Measurements from ENCODE around the gene ARID1B.

Gene ARID1B

DNA sequence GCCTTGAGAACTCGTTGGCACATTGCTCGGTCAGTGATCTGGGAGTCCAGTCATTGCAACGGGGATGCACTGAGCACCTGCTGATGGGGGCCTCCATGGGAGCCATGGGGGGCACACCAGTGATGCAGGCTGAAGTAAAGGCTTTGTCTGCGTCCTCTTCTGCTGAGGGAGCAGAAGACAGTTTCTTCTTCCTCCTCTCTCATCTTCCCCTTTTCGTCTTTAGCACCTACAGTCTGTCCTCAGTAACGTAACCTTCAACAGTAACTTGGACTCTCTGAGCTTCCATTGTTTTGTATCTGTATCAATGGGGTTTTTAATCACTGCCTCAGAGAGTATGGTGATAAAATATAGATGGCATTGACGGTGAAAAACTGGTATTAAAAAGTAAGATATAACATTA is 306.2 kb downstream of the ARID1B start:
- Histone ChIP-seq H3K27me3 (ENCODE audit: control insufficient read depth, insufficient read depth, low read length) (no peaks in the 10 kb centered on the region), H3K9ac (ENCODE audit: low read length) (no peak overlapping the region), H3K4me3 (ENCODE audit: low read length) (no peak overlapping the region), H3K4me1 (ENCODE audit: control insufficient read depth, insufficient read depth, low read length) (no peaks in the 10 kb centered on the region), H3K36me3 (ENCODE audit: control insufficient read depth, insufficient read depth, low read length) (peaks cover 4% of the 10 kb centered on the region), H3K27ac (ENCODE audit: low read depth, low read length) (no peak overlapping the region)

DNA sequence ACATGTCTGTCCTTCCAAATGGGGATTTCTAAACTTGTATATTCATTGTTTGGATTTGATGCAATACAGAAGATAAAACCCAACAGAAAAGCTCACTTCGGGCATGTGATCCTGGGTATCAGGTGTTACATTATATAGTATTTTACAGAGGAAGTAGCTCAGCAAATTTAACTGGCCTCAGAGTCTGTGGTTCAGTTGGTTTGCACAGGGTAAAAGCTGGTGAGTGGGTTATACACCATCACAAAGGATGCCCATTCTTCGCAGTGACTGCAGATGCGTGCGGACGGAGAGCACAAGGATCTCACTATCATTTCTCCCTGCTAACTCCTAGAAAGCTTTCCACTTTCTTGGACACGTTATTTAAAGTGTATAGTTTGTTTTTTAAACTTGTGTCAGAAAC is 309.5 kb downstream of the ARID1B start:
- Histone ChIP-seq H3K4me3 (ENCODE audit: low read length) (no peak overlapping the region), H3K36me3 (ENCODE audit: control insufficient read depth, insufficient read depth, low read length) (peaks cover 4% of the 10 kb centered on the region), H3K4me1 (ENCODE audit: control insufficient read depth, insufficient read depth, low read length) (peaks cover 4% of the 10 kb centered on the region), H3K27ac (ENCODE audit: low read depth, low read length) (no peak overlapping the region), H3K27me3 (ENCODE audit: control insufficient read depth, insufficient read depth, low read length) (no peaks in the 10 kb centered on the region), H3K9ac (ENCODE audit: low read length) (no peak overlapping the region)

DNA sequence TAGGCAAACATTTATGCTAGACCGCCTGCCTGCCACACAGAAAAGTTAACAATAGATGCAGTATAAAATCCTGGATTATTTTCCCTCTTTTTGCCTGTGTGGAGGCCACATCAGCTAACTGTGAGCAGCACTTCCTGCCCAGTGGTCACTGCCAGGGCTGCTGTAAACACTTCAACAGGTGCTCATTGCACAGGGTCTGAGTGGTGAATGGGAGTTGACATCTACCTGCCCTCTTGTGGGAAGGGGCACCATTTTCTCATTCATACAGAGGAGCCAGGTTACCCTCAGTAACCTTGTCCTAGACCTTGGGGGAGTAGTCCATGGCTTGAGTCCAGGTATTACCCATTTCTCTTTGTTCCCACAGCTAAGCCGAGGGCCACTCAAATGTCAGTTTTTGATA is 310.8 kb downstream of the ARID1B start:
- Histone ChIP-seq H3K36me3 (ENCODE audit: control insufficient read depth, insufficient read depth, low read length) (peaks cover 4% of the 10 kb centered on the region), H3K9ac (ENCODE audit: low read length) (no peak overlapping the region), H3K4me1 (ENCODE audit: control insufficient read depth, insufficient read depth, low read length) (peaks cover 4% of the 10 kb centered on the region), H3K4me3 (ENCODE audit: low read length) (no peak overlapping the region), H3K27ac (ENCODE audit: low read depth, low read length) (no peak overlapping the region), H3K27me3 (ENCODE audit: control insufficient read depth, insufficient read depth, low read length) (no peaks in the 10 kb centered on the region)

DNA sequence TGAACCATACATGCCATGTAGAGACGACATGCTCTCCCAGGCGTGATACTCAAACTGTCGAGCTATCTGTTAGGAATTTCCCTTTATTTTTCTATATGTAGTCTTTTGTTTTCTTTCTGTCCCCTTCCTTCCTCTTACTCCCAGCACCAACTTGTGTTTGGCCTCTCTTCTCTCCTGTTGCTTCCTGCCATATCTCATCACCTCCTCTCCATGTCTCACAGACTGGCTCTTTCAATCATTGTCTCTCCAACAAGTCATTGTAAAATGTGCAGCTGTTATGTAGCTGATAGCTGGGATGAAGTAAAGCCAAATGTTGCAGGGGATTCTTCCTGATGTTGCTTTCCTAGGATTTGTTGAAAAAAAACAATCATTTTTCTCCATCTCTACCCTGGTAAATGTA is 311.7 kb downstream of the ARID1B start:
- Histone ChIP-seq H3K4me1 (ENCODE audit: control insufficient read depth, insufficient read depth, low read length) (peaks cover 4% of the 10 kb centered on the region), H3K27ac (ENCODE audit: low read depth, low read length) (no peak overlapping the region)

DNA sequence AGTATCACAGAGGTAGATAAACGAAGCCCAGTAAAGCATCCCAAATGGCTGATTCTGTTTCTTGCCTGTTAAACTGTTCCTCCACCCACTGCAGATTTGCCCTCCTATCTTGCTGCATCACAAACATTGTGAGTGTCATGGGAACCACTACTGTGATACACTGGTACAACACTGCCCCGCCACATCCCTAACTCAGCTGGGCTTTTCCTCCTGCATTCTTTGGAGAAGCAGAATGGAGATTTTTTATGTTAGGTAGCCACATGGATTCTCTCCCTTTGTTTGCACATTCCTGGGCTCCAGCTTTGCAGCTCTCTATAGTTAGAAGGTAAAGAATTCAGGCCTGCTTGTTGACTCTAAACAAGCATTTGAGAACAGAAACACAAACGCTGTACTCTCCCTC is 312.1 kb downstream of the ARID1B start:
- H3K4me1 ChIP-seq (ENCODE audit: control insufficient read depth, insufficient read depth, low read length): peaks cover 4% of the 10 kb centered on the region
- H3K36me3 ChIP-seq (ENCODE audit: control insufficient read depth, insufficient read depth, low read length): peaks cover 4% of the 10 kb centered on the region
- H3K9ac ChIP-seq (ENCODE audit: low read length): no peak overlapping the region
- no peak overlapping the region for H3K4me3 ChIP-seq (ENCODE audit: low read length)
- H3K27me3 ChIP-seq (ENCODE audit: control insufficient read depth, insufficient read depth, low read length): no peaks in the 10 kb centered on the region
- H3K27ac ChIP-seq (ENCODE audit: low read depth, low read length): no peak overlapping the region

More for the DNA sequence above, 311.7 kb downstream of the ARID1B start:
- peaks cover 4% of the 10 kb centered on the region for H3K36me3 ChIP-seq (ENCODE audit: control insufficient read depth, insufficient read depth, low read length)
- H3K27me3 ChIP-seq (ENCODE audit: control insufficient read depth, insufficient read depth, low read length): no peaks in the 10 kb centered on the region
- H3K4me3 ChIP-seq (ENCODE audit: low read length): no peak overlapping the region
- no peak overlapping the region for H3K9ac ChIP-seq (ENCODE audit: low read length)

DNA sequence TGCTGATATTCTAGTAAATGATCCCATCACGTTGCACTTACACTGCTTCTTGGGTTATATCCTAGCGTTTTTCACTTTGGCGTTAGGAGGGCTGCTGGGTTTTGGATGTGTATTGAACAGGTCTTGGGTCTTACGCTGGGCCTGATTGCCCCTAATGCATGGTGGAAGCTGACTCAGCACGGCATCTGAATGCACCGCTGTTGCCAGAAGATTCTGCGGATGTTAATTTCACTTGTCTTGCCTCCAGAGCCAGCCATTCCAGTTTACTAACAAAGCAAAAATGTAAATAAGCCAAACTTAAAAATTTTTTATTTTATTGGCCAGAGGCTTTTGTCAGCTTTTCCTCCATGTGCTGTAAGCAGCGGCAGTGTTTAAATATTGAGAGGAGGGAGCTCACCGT is 312.7 kb downstream of the ARID1B start:
- H3K36me3 ChIP-seq (ENCODE audit: control insufficient read depth, insufficient read depth, low read length): peaks cover 4% of the 10 kb centered on the region
- H3K4me1 ChIP-seq (ENCODE audit: control insufficient read depth, insufficient read depth, low read length): peaks cover 4% of the 10 kb centered on the region
- no peak overlapping the region for H3K4me3 ChIP-seq (ENCODE audit: low read length)
- H3K27ac ChIP-seq (ENCODE audit: low read depth, low read length): no peak overlapping the region
- no peaks in the 10 kb centered on the region for H3K27me3 ChIP-seq (ENCODE audit: control insufficient read depth, insufficient read depth, low read length)
- H3K9ac ChIP-seq (ENCODE audit: low read length): no peak overlapping the region

DNA sequence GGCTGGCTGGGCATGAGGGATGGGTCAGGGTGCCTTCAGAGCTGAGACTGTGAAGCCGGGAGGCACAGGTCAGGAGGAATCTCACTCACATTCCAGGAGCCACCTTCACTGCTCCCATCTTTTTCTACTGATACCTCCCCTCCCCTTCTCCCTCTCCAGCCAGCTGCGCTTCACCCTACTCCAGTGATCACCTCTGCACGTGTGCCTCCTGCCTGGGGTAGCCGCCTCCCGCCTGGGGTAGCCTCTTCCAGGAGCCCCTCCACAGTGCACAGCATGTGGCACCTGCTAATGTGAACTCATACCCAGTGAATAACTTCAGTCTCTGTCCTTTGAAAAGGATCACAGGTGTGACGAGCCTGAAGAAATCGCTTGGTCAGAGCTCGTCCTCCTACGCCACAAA is 313.6 kb downstream of the ARID1B start:
- no peak overlapping the region for H3K27ac ChIP-seq (ENCODE audit: low read depth, low read length)
- H3K4me1 ChIP-seq (ENCODE audit: control insufficient read depth, insufficient read depth, low read length): peaks cover 4% of the 10 kb centered on the region
- no peaks in the 10 kb centered on the region for H3K27me3 ChIP-seq (ENCODE audit: control insufficient read depth, insufficient read depth, low read length)
- no peak overlapping the region for H3K4me3 ChIP-seq (ENCODE audit: low read length)
- H3K9ac ChIP-seq (ENCODE audit: low read length): no peak overlapping the region
- no peaks in the 10 kb centered on the region for H3K36me3 ChIP-seq (ENCODE audit: control insufficient read depth, insufficient read depth, low read length)

DNA sequence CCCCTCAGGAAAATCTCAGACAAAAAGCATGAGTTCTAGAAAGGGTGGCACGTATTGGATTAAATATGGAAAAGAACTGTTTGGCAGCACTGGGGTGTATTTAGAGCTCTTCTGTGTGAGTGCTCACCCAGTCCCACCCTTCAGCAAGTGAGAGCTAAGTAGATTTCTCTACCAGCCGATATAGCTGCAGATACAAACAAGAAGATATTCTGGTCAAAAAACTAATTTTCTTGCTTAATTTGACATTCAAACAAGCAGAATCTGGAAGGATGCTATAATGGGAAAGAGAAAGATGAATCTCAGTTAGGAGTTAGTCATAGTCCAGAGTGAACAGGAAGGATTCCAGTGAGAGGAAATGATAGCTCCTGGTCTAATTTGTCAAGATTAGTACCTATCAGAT is 314.1 kb downstream of the ARID1B start:
- no peak overlapping the region for H3K27ac ChIP-seq (ENCODE audit: low read depth, low read length)
- no peaks in the 10 kb centered on the region for H3K27me3 ChIP-seq (ENCODE audit: control insufficient read depth, insufficient read depth, low read length)
- no peak overlapping the region for H3K9ac ChIP-seq (ENCODE audit: low read length)
- H3K36me3 ChIP-seq (ENCODE audit: control insufficient read depth, insufficient read depth, low read length): no peaks in the 10 kb centered on the region
- peaks cover 4% of the 10 kb centered on the region for H3K4me1 ChIP-seq (ENCODE audit: control insufficient read depth, insufficient read depth, low read length)
- H3K4me3 ChIP-seq (ENCODE audit: low read length): no peak overlapping the region

DNA sequence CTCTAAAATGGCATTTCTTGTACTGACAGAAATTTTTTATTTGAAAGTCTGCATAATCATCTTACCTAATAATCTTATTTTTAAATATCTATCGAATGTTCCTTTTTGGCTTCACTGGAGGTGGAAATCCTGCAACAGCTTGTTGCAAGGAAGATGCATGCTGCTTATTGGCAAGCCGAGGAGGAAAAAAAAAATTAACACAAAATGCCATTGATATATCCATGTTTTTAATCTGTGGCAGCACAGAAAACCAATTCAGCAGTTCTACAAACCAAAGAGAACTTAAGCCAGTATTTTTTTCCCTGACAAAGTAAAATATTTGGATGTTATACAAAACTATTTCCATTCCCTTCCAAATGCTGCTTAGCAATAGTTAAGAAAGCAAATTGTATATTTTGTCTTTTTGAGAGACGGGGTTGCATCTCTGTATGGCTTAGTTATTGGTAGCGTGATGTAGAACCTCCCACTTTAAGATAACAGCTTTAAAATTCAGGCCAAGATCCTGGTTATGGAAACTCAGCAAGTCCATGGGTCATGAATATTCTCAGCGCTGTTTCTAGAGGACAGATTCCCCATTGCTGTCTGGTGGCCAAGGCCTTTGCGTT is 314.8 kb downstream of the ARID1B start:
- no peaks in the 10 kb centered on the region for H3K27me3 ChIP-seq (ENCODE audit: control insufficient read depth, insufficient read depth, low read length)
- H3K4me1 ChIP-seq (ENCODE audit: control insufficient read depth, insufficient read depth, low read length): peaks cover 4% of the 10 kb centered on the region
- H3K27ac ChIP-seq (ENCODE audit: low read depth, low read length): no peak overlapping the region
- H3K9ac ChIP-seq (ENCODE audit: low read length): no peak overlapping the region
- H3K36me3 ChIP-seq (ENCODE audit: control insufficient read depth, insufficient read depth, low read length): no peaks in the 10 kb centered on the region
- no peak overlapping the region for H3K4me3 ChIP-seq (ENCODE audit: low read length)

DNA sequence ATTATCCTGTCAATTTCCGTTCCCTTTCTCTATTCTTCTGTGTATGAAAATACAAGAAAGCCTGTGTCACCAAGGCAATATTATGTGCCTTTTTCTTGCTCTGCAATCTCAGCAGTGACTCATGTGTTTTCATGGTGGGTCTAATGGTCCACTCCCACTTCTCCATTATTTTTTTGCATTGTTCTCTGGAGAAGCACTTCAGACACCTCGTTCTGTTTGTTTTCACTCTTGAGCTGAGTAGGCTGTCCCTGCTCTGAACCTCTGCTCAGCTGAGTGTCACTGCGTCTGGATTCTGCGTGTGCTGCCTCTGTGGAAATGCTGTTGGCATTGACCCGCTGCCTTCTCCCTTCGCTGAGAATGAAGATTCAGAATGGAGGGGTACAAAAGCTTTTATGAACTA is 315.6 kb downstream of the ARID1B start:
- Histone ChIP-seq H3K9ac (ENCODE audit: low read length) (no peak overlapping the region), H3K27me3 (ENCODE audit: control insufficient read depth, insufficient read depth, low read length) (no peaks in the 10 kb centered on the region), H3K4me3 (ENCODE audit: low read length) (no peak overlapping the region), H3K27ac (ENCODE audit: low read depth, low read length) (no peak overlapping the region), H3K36me3 (ENCODE audit: control insufficient read depth, insufficient read depth, low read length) (no peaks in the 10 kb centered on the region), H3K4me1 (ENCODE audit: control insufficient read depth, insufficient read depth, low read length) (peaks cover 4% of the 10 kb centered on the region)

DNA sequence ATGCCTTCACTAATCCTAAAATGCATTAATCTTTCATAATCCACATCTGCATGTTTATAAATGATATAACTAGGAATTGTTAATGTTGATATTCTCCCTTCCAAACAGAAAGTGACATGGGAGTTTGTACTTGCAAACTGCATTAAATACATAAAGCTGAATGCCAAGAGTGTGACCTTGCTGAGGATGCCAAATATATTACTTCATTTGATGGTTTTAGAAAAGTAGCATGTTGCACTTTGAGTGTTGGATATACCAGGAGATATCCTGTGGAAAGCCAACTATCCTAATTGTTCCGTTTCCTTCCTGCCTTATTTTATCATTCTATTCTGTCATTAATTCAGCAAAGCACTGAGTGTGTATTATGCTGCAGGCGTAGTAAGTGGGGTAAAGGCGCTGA is 316.4 kb downstream of the ARID1B start:
- H3K27ac ChIP-seq (ENCODE audit: low read depth, low read length): no peak overlapping the region
- H3K27me3 ChIP-seq (ENCODE audit: control insufficient read depth, insufficient read depth, low read length): no peaks in the 10 kb centered on the region
- peaks cover 4% of the 10 kb centered on the region for H3K4me1 ChIP-seq (ENCODE audit: control insufficient read depth, insufficient read depth, low read length)
- no peaks in the 10 kb centered on the region for H3K36me3 ChIP-seq (ENCODE audit: control insufficient read depth, insufficient read depth, low read length)
- H3K4me3 ChIP-seq (ENCODE audit: low read length): no peak overlapping the region
- H3K9ac ChIP-seq (ENCODE audit: low read length): no peak overlapping the region

DNA sequence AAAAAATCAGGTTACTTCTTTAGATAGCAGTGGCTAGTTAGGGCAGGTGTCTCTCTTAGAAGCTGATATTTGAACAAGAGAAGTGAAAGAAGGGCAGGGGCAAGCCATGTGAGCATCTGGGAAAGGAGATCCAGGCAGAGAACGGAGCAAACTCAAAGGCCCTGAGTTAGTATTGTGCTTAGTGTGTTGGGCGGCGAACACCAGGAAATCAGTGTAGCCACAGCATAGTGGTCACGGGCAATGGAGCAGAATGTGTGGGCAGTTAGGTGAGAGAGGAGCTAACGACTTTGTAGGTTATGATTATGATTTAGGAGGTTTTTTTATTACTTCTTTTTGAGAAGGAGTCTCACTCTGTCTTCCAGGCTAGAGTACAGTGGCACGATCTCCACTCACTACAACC is 316.9 kb downstream of the ARID1B start:
- peaks cover 4% of the 10 kb centered on the region for H3K4me1 ChIP-seq (ENCODE audit: control insufficient read depth, insufficient read depth, low read length)
- no peak overlapping the region for H3K27ac ChIP-seq (ENCODE audit: low read depth, low read length)
- no peak overlapping the region for H3K4me3 ChIP-seq (ENCODE audit: low read length)
- H3K36me3 ChIP-seq (ENCODE audit: control insufficient read depth, insufficient read depth, low read length): no peaks in the 10 kb centered on the region
- H3K9ac ChIP-seq (ENCODE audit: low read length): no peak overlapping the region
- H3K27me3 ChIP-seq (ENCODE audit: control insufficient read depth, insufficient read depth, low read length): no peaks in the 10 kb centered on the region

DNA sequence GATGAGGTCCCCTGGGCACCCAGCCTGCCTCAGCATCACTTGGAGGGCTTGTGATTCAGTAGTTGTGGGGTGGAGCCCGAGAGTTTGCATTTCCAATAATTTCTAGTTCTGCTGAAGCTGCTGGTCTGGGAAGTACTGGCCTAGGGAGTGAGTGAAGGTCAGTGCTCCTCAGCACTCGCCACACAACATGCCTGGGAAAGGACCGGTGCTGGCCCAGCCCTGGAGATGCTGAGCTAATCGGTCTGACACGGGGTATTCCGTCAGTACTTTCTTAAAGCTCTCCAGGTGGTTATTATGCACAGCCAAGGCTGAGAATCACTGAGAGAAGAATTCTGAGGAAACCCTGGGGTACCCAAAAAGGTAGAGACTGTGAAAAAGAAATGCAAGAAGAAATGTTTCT is 317.9 kb downstream of the ARID1B start:
- no peak overlapping the region for H3K9ac ChIP-seq (ENCODE audit: low read length)
- H3K27ac ChIP-seq (ENCODE audit: low read depth, low read length): no peak overlapping the region
- H3K36me3 ChIP-seq (ENCODE audit: control insufficient read depth, insufficient read depth, low read length): no peaks in the 10 kb centered on the region
- no peaks in the 10 kb centered on the region for H3K27me3 ChIP-seq (ENCODE audit: control insufficient read depth, insufficient read depth, low read length)
- peaks cover 4% of the 10 kb centered on the region for H3K4me1 ChIP-seq (ENCODE audit: control insufficient read depth, insufficient read depth, low read length)
- H3K4me3 ChIP-seq (ENCODE audit: low read length): no peak overlapping the region

All from rectal smooth muscle tissue (tissue), 1 donor.